Stimulated activated CD8-positive, alpha-beta memory T cell treated with anti-CD3 and anti-CD28 coated beads, Interleukin-7, amount 100 ng/mL, for 48 hours (primary cell): Measurements from ENCODE around the gene CITED4.

ENCODE experiments used
- DNase-seq, 2 donors: peaks; one replicate each; pipeline ENCODE4 v3.0.0-alpha.2; 2020; ENCODE audit warnings: low read depth in 1 of 2; ENCODE audit errors: extremely low read depth in 1 of 2

The CITED4 gene

GRCh38 chr1:40886318-40887011 lies 24.3 kb upstream of the CITED4 start:
- DNase-seq: no peak

- DNase-seq: no peak
These were observed 22.1 kb upstream of the CITED4 start for GRCh38 chr1:40884055-40884795.

- no peak for DNase-seq
These were observed 18.8 kb upstream of the CITED4 start for GRCh38 chr1:40880813-40881549.

GRCh38 chr1:40879482-40880175 lies 17.5 kb upstream of the CITED4 start:
- no peak for DNase-seq

GRCh38 chr1:40878906-40879305 lies 16.7 kb upstream of the CITED4 start:
- no peak for DNase-seq

- DNase-seq: no peak
These were observed 15.5 kb upstream of the CITED4 start for GRCh38 chr1:40877698-40878097.

- no peak for DNase-seq
These were observed 14.7 kb upstream of the CITED4 start for GRCh38 chr1:40876891-40877290.

GRCh38 chr1:40876436-40876761 lies 14.2 kb upstream of the CITED4 start:
- no peak for DNase-seq

GRCh38 chr1:40873863-40874472 lies 11.8 kb upstream of the CITED4 start:
- DNase-seq: no peak

- DNase-seq: no peak
These were observed 10.1 kb upstream of the CITED4 start for GRCh38 chr1:40872276-40872675.

- DNase-seq: no peak
These were observed 8.1 kb upstream of the CITED4 start for GRCh38 chr1:40870135-40870728.

- DNase-seq: no peak
These were observed 6.0 kb upstream of the CITED4 start for GRCh38 chr1:40868051-40868723.

GRCh38 chr1:40861224-40862003 lies 749 bp downstream of the CITED4 start:
- no peak for DNase-seq

GRCh38 chr1:40860706-40861223 lies 1.4 kb downstream of the CITED4 start:
- DNase-seq: no peak

- no peak for DNase-seq
These were observed 3.2 kb downstream of the CITED4 start for GRCh38 chr1:40858856-40859416.

- no peak for DNase-seq
These were observed 4.4 kb downstream of the CITED4 start for GRCh38 chr1:40857737-40858136.

GRCh38 chr1:40856656-40857302 lies 5.4 kb downstream of the CITED4 start:
- DNase-seq: no peak

- DNase-seq: no peak
These were observed 6.0 kb downstream of the CITED4 start for GRCh38 chr1:40856116-40856515.
